HG03442 (cell line): ENCODE results near the gene NCOR1.

Source experiments
- ATAC-seq: cut with Tn5 transposase; IDR thresholded peaks from one replicate; pipeline ENCODE4 v1.9.1; 2021; ENCODE audit warnings: mild to moderate bottlenecking, moderate library complexity; ENCODE audit not compliant: unreplicated experiment

NCOR1 gene

DNA sequence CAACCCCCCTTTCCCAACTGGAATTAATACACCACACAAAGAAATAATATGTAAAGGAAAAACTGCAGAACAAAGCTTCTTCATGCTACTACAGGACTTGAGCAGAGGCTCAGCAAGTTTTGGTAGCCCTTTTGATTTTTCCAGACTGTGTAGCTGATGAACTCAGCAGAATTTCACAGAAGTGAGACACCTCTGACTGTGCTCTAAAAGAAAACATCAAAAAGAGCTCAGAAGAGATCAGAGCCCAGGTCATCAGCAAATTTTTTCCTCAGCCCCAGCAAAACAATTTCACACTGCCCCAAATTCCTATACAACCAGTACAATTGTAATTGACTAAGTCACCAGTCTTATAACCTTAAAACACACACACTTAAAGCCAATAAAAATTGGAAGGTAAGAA lies 177.7 kb downstream of the NCOR1 start:
- no peak for ATAC-seq

DNA sequence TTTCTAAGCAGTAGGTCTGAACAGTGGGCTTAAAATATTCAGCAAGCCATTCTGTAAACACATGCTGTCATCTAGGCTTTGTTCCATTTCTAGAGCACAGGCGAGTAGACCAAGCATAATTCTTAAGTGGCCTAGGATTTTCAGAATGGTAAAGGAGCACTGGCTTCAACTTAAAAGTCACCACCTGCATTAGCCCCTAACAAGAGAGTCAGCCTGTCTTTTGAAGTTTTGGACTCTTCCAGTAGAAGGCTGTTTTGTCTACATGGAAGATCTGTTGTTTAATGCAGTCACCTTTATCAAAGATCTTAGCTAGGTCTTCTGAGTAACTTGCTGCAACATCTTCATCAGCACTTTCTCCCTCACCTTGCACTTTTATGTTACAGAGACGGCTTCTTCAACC lies 179.1 kb downstream of the NCOR1 start:
- ATAC-seq, result no peak

DNA sequence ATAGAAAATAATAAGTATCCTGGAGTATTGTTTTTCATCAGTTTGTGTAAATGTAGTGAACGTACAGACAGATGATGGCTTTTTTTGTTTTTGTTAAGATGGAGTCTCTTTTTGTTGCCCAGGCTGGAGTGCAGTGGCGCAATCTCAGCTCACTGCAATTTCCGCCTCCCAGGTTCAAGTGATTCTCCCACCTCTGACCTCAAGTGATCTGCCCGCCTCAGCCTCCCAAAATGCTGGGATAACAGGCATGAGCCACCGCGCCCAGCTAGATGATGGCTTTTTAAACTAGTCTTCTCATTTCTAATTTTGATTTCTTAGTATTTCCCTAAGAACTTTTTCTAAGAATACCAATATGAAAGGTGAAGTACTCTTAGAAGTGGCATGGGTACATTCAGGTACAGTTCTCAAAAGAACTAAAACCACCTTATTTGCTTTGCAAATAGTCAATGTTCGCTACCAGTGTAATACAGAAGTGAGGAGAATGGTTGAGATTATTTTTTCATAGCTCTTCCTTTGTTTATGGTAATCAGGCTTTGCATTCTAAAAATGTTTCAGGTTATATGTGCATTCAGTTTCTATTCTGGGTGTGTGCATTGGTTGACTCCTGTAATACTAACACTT lies 181.5 kb downstream of the NCOR1 start:
- no peak for ATAC-seq

DNA sequence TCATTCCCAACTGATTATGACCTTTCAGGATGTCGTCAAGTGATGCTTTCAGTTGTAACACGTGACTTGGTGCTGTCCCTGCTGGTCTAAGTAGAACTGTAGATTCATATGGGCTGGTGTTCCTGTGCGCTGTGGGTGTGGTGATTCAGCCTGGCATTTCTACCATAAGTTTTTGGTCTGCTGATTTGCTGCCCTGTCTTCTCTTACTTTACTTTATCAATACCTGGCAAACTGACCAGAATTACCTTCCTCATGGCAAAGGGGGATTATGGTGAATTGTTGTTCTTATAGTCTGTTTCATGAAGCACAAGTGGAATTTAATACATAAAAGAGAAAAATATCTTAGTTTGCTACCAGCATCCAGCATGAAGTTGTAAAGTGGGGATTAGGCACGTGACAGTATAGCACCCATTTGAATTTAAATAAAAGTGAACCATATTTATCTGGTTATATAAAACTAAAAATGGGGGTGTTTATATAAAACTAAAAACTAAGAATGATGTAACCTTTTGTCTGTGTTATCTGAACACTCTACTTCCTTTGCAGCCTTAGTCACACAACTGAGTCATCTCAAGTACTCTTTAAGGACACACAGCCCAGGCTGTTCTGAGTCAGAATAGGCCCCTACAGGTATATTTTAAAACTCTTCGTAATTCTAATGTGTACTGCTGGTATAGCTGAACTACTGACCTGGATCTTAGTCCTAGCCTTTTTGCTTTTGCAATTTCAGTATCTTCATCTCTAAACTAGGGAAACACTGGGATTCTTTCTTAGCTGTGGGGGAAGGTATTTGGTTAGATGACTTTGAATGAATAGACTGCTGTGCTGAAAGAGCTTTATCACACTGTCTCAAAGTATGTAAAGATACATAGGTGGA lies 187.4 kb downstream of the NCOR1 start:
- ATAC-seq, result peak; percentile 85

DNA sequence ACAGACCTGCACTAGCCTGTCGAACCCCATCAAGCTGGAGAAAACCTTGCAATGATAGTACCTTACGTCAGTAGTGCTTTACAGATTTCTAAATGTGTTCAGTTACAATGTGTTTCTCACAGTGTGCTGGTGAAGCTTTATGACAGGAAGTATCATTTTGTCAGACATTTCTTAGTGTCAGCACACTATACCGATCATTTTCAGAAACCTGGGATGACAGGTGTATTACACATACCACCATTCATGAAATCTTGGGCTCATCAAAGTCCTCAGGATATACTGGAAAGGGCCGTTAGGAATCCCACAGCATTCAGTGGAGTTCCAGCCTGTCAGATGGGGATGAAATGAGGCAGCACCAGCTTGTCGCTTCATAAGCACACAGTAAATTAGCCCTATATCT lies 188.4 kb downstream of the NCOR1 start:
- no peak for ATAC-seq

DNA sequence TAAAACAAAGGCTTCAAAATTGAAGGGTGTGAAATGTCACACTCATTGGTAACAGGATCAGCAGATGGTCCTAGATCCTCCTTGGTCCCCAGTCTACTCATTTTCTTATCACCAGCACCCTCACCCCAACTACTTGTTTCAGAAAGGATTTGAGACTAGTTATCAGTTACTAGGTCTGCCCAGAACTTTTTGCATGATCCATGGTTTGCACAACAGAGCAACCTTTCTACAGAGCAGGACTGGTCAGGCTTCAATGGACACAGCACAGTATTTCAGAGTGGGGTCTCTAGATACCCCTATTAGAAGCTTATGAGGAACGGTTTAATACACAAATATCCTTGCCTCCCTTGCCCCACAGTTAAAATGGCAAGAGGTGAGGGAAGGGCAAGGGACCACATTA lies 190.1 kb downstream of the NCOR1 start:
- ATAC-seq, result no peak

DNA sequence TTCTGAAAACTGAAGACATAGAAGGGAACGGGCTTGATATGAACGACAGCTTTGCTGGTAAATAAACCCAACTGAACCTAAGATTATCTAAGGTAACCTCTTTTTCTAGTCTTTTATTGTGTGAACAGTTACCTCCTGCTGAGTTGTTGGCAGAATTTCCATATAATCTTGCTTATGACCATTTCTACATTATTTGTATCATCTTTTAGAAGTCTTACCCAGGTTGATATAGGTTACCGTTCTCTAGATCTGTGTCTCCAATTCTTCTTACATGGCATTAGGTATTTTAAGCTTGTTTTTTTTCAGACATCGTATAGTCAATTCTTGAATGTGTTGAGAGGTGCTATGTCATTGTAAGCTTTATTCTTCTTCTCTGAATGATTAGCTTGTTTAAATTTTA lies 191.5 kb downstream of the NCOR1 start:
- ATAC-seq, result no peak

DNA sequence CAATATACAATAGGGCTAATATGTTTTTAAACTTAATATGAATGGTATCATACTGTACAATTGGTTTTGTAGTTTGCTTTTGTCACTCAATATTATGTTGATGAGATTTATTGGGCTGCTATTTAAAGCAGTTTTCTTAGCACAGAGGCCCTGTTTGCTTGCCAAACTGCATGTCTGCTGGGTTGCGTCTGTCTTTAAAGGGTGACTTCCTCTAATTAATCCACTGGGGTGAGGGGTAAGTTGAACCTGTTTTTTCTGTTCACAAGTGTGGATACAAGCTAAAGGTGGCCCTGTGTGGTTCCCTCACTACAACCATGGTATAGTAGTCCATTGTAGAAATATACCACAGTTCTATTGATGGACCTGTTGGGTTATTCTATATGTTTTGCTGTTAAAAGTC lies 196.0 kb downstream of the NCOR1 start:
- ATAC-seq, result no peak

DNA sequence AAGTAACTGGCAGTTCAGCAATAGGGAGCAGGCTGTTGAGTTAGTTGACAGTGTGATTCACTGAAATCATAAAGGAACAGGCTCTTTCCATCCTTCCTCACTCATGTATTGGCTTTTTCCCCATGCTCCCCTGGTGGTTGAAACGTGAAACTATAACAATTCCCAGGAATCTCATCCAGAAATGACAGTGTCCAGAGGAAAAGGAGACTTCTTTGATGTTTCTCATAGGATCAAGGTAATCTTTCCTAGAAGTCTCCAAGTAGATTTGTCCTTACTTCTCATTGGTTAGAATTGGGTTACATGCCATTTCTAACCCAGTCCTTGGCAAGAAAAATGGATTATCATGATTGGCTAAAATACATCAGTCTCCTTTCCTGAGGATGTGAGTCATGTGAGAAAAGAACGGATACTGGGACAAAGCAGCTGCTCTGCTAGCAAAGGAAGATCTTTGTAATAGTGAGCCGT lies 201.4 kb downstream of the NCOR1 start:
- ATAC-seq, result no peak

DNA sequence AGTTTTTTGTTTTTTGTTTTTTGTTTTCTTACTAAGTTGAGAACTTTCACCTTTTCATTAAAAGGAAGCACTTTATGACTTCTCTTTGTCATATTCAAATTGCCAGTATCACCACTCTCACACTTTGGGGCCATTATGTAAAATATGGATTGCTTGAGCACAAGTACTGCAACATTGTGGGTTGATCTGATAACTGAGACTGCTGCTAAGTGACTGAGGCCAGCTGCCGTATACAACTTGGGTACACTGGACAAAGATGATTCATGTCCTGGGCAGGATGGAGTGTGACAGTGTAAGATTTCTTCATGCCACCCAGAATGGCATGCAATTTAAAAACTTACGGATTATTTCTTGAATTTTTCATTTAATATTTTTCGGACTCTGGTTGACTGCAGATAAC lies 207.9 kb downstream of the NCOR1 start:
- ATAC-seq, result no peak

DNA sequence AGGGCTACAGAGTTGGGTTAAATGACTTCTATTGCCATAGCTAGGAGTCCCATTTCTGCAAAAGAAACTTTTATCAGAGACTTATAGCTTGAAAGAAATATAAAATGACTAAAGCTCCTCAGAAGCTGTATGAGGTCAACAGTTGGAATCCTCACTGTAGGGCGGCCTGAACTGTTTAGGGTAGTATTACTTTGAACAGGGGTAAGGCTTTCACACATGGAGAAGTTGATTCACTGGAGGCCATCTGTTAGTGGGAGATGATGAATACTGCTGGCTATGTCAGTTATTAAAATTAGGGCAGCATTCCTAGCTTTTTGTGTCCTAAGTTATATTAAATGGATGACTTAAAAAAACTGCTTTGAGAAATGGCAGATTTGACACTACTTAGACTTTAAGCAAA lies 209.7 kb downstream of the NCOR1 start:
- ATAC-seq, result no peak

DNA sequence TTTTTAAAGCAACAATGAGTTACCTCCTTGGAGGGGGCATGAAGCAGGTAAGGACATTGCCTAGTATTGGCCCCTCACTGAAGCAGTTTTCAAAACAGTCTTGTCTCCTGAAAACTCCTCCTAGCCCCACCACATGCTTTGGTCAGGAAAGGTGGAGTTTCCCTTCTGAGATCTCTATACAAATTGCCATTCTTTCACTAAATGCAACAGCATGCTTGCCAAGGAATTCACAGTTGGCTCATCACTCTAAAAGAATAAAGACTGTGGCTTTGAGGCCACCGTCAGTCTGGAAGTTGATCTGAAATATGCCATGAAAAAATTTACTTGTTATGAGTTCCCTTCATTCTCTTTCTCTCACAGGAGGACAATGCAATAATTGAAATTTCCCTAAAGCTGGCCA lies 211.5 kb downstream of the NCOR1 start:
- no peak for ATAC-seq

DNA sequence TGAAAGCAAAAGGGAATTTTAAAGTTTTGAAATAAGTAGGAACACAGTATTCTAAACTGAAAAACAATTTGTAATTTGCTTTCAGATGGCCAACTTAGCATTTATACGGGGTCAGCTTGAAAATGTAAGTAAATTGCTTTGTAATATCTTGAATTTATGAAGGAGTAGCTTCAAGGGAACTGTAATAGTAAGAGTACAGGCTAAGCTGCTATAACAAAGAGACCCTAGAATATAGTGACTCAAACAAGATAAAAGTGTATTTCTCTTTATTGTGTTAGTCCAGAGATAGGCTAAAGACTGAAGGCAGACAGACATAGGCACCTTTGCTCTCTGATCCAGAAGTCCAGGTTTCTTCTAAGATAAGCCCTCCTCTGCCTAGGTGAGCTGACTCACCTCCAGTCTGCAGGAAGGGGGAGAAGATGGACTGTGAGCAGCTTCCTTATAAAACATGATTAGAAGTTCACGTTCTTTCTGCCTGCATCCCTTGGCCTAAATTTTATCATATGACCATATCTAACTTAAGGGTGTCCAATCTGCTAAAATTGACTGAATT lies 212.6 kb downstream of the NCOR1 start:
- ATAC-seq, result no peak

DNA sequence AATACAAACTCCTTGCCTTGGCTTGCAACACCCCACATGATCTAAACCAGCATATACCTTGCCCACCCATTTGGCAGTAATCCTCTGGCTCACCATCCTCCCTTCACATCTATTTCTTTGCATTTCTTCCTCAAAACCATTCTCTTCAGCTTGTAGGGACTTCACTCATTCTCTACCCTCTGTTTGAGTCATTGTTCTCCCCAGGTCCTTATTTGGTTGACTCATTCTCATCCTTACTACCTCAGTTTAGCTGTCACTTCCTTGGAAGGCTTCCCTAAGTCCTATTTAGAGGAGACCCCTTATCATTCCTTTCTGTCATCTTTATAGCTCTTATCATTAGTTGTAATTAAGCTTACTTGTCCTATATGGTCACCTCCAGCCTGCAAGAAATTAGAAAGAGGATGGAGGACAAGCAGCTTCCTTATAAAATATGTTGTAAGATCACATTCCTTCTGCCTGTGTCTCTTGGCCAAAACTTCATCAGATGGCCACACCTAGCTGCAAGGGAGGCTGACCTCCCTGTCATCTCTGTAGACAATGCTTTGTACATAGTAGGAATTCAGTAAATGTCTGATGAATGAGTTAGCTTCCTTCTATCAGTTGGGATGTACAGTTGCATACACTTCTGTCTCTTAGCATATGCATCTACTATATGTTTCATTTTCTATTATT lies 214.0 kb downstream of the NCOR1 start:
- no peak for ATAC-seq

DNA sequence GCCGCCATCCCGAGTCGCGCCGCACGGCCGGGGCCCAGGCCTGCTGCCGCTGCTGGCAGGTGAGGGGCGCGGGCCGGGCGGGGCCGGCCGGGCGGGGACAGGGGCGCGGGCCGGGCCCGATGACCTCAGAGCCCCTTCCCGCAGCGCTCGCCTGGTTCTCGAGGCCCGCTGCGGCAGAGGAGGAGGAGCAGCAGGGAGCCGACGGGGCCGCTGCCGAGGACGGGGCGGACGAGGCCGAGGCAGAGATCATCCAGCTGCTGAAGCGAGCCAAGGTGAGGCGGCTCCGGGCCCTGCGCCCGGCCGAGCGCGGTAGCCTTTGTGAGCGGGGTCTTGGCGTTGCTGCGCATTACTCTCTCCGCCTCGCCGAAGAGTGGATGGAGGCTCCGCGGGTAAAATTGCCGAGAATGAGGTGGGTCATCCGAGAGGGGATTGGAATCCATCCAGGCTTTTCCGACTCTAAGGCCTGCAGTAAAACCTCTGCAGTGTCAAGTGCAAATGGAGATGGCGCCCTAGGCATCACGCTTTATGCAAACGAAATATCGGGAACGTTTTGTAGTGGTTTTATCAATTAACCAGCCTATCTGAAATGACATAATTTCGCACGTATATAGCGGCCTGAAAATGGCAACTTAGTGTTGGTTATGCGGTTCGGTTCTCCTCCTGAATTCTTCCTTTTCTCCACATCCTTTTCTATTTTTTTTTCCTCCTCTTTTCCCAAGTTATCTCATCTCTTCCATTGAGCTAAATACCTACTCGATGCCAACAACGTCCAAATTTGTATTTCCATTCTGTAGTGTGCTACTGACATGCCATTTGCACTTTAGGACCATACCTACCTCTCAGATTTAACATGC lies 215.1 kb downstream of the NCOR1 start:
- peak; percentile 25 for ATAC-seq

DNA sequence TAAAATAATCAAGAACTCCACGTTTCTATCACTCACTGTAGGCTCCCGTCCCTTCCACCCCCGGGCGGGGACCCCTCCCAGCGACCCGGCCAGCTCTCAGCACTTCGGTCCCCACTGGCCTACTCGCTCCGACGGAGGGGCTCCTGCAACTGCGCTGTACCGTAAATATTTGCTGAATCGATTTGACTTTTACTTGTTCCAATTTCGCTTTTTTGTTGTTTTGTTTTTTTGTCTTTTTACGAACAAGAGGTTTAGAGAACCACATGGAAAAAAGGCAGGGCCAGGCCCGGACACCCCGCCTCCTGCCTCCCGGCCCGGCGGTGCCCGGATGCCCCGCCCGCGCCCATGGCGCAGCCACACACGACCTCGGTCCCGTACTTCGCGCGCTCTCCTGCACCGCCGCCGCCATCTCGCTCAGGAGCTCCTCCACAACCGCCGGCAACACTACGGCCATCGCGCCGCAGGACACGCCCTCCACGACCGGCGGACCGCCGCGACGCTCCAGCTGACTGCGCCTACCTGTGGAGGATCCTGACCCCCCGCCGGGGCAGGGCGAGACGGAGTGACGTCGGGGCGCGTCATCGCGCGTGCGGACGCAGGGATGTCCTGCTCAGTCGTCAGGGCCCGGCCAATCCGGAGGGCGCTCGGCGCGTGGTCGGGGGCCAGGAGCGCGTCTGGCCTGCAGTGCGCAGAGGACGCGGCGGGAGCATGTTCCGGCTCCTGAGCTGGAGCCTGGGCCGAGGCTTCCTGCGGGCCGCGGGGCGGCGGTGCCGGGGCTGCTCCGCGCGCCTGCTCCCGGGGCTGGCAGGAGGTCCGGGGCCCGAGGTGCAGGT lies 216.0 kb downstream of the NCOR1 start, which contains the start of the genes TTC19 and ZSWIM7:
TSS of gene TTC19 (plus strand) at position 684 of the 833 bp plus-strand sequence. CDS start at position 709, 25 bp downstream.
TSS of gene ZSWIM7 (minus strand) at position 564 of the 833 bp plus-strand sequence. CDS start at position 454, 110 bp downstream.
- peak; percentile 91 for ATAC-seq

DNA sequence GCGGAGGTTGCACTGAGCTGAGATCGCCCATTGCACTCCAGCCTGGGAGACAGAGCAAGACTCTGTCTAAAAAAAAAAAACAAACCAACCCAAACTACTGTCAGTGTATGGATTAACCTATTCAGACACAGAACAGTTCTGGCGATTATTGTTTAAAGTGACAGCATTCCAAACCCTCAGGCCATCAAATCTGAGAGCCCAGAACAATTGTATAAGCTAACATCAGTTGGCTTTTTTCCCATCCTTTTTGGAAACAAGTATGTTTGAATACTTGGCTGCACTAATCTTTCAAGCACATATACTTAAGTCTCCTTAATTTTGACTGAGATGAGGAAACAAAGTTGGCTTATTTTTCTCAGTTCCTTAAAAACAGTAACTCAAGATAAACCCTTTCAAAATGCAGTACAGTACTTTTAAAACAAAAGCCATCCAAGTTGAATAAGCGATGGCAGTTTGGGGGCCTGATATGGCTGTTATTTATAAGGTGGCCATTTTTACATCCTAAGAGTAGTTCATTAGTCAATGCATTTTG lies 217.2 kb downstream of the NCOR1 start:
- ATAC-seq, result no peak

DNA sequence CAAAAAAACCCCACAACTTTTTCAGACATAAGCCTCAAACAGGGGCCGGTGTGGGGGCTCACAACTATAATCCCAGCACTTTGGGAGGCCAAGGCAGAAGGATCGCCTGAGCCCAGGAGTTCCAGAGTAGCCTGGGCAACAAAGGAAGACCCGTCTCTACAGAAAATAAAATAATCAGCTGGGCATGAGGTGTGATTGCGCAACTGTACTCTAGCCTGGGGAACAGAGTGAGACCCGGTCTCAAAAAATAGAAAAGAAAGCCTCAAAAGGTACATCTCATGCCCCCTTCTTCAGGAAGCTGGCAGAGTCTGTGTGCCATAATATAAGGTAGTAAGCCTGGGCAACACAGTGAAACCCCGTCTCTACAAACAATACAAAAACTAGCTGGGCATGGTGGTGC lies 219.0 kb downstream of the NCOR1 start:
- no peak for ATAC-seq
